ENCODE measurements around the gene SP140L. TPM values are rescaled to one million over a fixed set of nuclear protein-coding genes. Genes with fewer than 3 reads are reported as not detected.

The SP140L gene
- polyA plus RNA-seq, 1 experiment, result 13.4 TPM

DNA sequence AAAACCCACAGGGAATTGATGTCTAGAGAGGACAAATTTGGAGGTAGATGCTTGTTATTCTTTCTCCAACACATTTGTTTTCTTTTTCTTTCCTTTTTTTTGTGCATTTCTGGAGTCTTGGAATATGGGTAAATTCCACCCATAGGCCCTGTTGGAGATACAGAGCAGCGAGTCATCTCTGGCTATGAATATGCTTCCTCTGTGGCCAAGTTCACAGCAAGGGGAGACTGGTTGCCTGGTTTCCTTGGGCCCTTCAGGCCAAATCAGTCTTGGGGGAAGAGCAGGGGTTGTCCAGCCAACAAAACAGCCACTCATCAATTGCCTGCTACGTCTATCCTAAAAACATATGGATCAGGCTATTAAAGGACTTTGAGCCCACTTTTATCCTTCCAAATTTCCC, 116.5 kb downstream of the SP140L start:
- DNase-seq (ENCODE audit: low read depth, low spot score), result no peak
- Histone ChIP-seq H3K9me3 (ENCODE audit: control insufficient read depth, insufficient read depth, low read length) (no peaks in the 10 kb centered on the region), H3K4me3 (ENCODE audit: low read depth, low read length) (no peak overlapping the region), H3K27me3 (ENCODE audit: control insufficient read depth, insufficient read depth, low read length) (no peaks in the 10 kb centered on the region), H3K27ac (ENCODE audit: low read depth, low read length) (no peak overlapping the region)
- POLR2A ChIA-PET, result no interaction called here
- CTCF ChIA-PET, result no interaction called here
- TF ChIP-seq, protein P1, sequence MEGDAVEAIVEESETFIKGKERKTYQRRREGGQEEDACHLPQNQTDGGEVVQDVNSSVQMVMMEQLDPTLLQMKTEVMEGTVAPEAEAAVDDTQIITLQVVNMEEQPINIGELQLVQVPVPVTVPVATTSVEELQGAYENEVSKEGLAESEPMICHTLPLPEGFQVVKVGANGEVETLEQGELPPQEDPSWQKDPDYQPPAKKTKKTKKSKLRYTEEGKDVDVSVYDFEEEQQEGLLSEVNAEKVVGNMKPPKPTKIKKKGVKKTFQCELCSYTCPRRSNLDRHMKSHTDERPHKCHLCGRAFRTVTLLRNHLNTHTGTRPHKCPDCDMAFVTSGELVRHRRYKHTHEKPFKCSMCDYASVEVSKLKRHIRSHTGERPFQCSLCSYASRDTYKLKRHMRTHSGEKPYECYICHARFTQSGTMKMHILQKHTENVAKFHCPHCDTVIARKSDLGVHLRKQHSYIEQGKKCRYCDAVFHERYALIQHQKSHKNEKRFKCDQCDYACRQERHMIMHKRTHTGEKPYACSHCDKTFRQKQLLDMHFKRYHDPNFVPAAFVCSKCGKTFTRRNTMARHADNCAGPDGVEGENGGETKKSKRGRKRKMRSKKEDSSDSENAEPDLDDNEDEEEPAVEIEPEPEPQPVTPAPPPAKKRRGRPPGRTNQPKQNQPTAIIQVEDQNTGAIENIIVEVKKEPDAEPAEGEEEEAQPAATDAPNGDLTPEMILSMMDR (IDR thresholded peaks at IDR 0.05; ENCODE audit: low read depth, low read length), result no peak

DNA sequence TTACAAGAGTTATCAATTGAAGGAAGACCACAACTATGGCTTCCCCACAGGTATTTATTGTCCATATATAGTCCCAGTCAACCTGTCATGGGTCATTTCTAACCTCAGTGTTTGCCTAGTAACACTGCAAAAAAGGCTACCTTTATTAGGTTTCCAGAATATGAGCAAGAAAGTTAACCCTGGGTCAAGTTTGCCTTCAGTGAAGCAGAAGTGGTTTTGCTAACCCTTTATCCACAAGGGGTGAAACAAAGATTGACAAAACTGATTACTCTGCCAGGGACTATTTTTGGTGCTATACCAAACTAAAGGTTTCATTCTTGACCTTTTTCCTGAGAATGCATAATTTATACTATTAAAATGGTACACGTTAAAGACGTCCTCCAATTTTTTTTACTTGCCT, 117.8 kb downstream of the SP140L start:
- no peak overlapping the region for H3K27ac ChIP-seq (ENCODE audit: low read depth, low read length)
- no peaks in the 10 kb centered on the region for H3K27me3 ChIP-seq (ENCODE audit: control insufficient read depth, insufficient read depth, low read length)
- no peak for DNase-seq (ENCODE audit: low read depth, low spot score)
- ChIA-PET CTCF (no interaction called here), POLR2A (no interaction called here)
- TF ChIP-seq, protein P1 (IDR thresholded peaks at IDR 0.05; ENCODE audit: low read depth, low read length), result no peak
- H3K9me3 ChIP-seq (ENCODE audit: control insufficient read depth, insufficient read depth, low read length), result no peaks in the 10 kb centered on the region
- H3K4me3 ChIP-seq (ENCODE audit: low read depth, low read length), result no peak overlapping the region

DNA sequence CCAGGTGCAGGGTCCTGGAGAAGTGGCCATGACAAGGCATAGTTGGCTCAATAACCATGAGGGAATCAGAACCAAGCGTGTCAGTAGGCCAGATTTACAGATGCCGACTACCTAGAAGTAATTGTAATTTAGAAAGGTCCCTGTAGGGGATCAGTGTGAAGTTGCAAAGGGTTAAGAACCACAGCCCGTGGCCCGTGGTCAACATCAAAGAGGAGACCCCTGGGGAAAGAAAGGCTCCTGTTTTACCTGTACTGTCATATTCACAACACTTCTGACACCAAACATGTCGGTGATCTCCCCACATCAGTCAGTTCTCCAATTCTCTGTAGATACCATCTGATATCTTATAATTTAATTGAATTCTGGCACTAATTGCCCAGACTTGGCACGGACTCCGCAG, 120.0 kb downstream of the SP140L start:
- Histone ChIP-seq H3K27me3 (ENCODE audit: control insufficient read depth, insufficient read depth, low read length) (no peaks in the 10 kb centered on the region), H3K4me3 (ENCODE audit: low read depth, low read length) (no peak overlapping the region), H3K27ac (ENCODE audit: low read depth, low read length) (no peak overlapping the region), H3K9me3 (ENCODE audit: control insufficient read depth, insufficient read depth, low read length) (no peaks in the 10 kb centered on the region)
- TF ChIP-seq, protein P1 (IDR thresholded peaks at IDR 0.05; ENCODE audit: low read depth, low read length), result no peak
- POLR2A ChIA-PET, result no interaction called here
- CTCF ChIA-PET, result no interaction called here
- no peak for DNase-seq (ENCODE audit: low read depth, low spot score)

DNA sequence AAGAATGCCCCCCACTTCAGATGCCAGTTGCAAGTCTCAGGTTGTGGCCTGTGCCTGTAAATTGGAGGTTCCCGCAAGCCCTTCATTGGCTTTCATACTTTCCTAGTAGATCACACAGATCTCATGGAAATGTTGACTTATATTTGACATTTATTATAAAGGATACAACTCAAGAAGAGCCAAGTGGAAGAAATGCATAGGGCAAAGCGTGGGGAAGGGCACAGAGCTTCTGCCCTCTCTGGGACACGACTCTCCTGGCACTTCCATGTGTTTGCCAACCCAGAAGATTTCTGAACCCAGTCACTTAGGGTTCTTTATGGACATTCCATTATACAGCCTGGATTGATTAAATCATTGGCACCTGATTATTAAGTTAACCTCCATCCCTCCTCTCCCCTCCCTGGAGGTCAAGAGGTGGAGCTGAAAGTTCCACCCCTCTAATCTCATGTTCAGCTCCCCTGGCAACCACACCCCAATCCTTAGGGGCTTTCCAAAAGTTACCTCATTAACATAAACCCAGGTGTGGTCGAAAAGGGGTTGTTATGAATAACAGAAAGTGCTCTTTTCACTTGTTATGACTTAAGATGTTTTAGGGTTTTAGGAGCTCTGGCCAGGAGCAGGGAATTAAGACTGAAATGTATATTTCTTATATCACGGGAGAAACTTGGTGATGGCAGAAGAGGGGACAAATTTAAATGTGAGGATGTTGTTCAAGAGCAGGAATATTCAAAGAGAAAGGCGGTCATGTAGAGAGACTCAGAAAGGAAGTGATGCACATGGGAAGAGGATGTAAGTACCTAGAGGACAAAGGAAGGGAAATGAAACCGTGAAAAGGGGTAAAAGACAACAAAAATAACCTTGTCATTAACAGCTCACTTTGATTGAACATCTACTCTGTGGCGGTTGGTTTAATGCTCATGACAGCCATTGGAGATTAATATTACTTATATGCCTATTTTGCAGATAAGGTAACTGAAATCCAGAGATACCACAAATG, 120.8 kb downstream of the SP140L start:
- ChIA-PET POLR2A (no interaction called here), CTCF (no interaction called here)
- Histone ChIP-seq H3K9me3 (ENCODE audit: control insufficient read depth, insufficient read depth, low read length) (no peaks in the 10 kb centered on the region), H3K27me3 (ENCODE audit: control insufficient read depth, insufficient read depth, low read length) (no peaks in the 10 kb centered on the region), H3K4me3 (ENCODE audit: low read depth, low read length) (no peak overlapping the region), H3K27ac (ENCODE audit: low read depth, low read length) (no peak overlapping the region)
- DNase-seq (ENCODE audit: low read depth, low spot score), result no peak
- TF ChIP-seq, protein P1 (IDR thresholded peaks at IDR 0.05; ENCODE audit: low read depth, low read length), result no peak

DNA sequence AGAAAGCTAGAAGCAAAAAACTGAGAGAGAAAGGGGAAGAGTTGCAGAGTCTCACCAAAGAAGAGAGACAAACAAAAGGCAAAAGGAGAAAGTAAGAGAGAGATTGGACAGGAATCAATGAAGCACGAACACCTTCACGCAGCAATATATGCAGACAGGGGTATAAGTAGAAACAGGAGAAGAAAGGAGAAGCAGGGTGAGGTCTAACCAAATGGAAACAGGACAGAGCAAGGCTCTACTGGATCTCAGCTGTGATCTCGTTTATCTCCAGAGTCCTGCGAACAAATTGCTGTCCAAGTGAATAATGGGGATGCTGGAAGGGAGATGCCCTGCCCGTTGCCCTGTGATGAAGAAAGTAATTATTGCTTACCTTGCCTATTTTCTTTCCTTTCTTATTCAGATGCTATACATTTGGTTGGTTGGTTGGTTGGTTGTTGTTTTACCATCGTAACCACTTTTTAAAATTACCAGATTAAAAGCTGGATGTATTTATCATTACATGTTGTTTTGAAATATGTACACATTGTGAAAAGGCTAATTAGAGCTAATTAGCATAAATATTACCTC, 123.0 kb downstream of the SP140L start:
- Histone ChIP-seq H3K4me3 (ENCODE audit: low read depth, low read length) (no peak overlapping the region), H3K27ac (ENCODE audit: low read depth, low read length) (no peak overlapping the region), H3K9me3 (ENCODE audit: control insufficient read depth, insufficient read depth, low read length) (no peaks in the 10 kb centered on the region), H3K27me3 (ENCODE audit: control insufficient read depth, insufficient read depth, low read length) (no peaks in the 10 kb centered on the region)
- TF ChIP-seq, protein P1 (IDR thresholded peaks at IDR 0.05; ENCODE audit: low read depth, low read length), result no peak
- POLR2A ChIA-PET, result no interaction called here
- DNase-seq (ENCODE audit: low read depth, low spot score), result no peak
- CTCF ChIA-PET, result no interaction called here
